B cell (primary cell): ENCODE measurements around the gene NAV2. TPM values are rescaled to one million over a fixed set of nuclear protein-coding genes. Genes with fewer than 3 reads are reported as not detected.

Experiments used
- ATAC-seq: fragments of 200-7000 bp; cut with Tn5 transposase; one replicate; pipeline ENCODE4 v1.10.0; 2021; ENCODE audit warnings: low read depth, mild to moderate bottlenecking, moderate number of reproducible peaks, moderate library complexity
- CTCF ChIA-PET: fragments of 350-600 bp; sonication (Branson Sonifier 250); formaldehyde crosslinking; loops from one replicate; lab custom pipeline; 2021; ENCODE audit warnings: antibody characterized with exemption, inconsistent platforms; lab: Charles Lee
- POLR2A ChIA-PET: fragments of 350-600 bp; sonication (Branson Sonifier 250); formaldehyde crosslinking; loops from one replicate; lab custom pipeline; 2021; ENCODE audit warnings: antibody characterized with exemption; lab: Charles Lee
- DNase-seq: peaks from one replicate; pipeline ENCODE4 v3.0.0; 2013
- H2AFZ ChIP-seq: 2 replicates; pipeline ENCODE4 v1.6.1; 2012; ENCODE audit warnings: mild to moderate bottlenecking, low read depth, low read length; ENCODE audit not compliant: insufficient read depth, poor library complexity, severe bottlenecking
- H3K27ac ChIP-seq, 2 donors: 1 replicate in 1 of 2; 2 replicates in 1 of 2; pipeline ENCODE4 v1.5.1; 2012 to 2013; ENCODE audit warnings: low read length in 2 of 2, mild to moderate bottlenecking in 2 of 2, moderate library complexity in 1 of 2
- H3K27me3 ChIP-seq, 4 experiments: fragments of 200-600 bp in 1 of 4; sonication (generic) in 1 of 4; replicated peaks in 1 of 4; 1 replicate in 2 of 4; 2 replicates in 2 of 4; pipeline versions ENCODE4 v1.6.1 to v1.7.0; 2013 to 2016; ENCODE audit warnings: low read length in 3 of 4, mild to moderate bottlenecking in 2 of 4, mixed read lengths in 1 of 4, moderate library complexity in 1 of 4; ENCODE audit not compliant: insufficient read depth in 4 of 4, control insufficient read depth in 3 of 4; ENCODE audit errors: control extremely low read depth in 1 of 4
- H3K36me3 ChIP-seq, 2 experiments: replicated peaks in 1 of 2; 1 replicate in 1 of 2; 2 replicates in 1 of 2; pipeline versions ENCODE4 v1.6.1 to v1.7.1; 2013; ENCODE audit warnings: low read length in 1 of 2; ENCODE audit not compliant: insufficient read depth in 2 of 2, control insufficient read depth in 1 of 2; ENCODE audit errors: control extremely low read depth in 1 of 2, extremely low read depth in 1 of 2
- H3K4me1 ChIP-seq, 2 donors: fragments of 200-600 bp in 1 of 2; sonication (generic) in 1 of 2; 1 replicate in 1 of 2; 2 replicates in 1 of 2; pipeline versions ENCODE4 v1.5.1 to v1.6.1; 2013 to 2017; ENCODE audit warnings: low read length in 2 of 2; ENCODE audit not compliant: control insufficient read depth in 2 of 2, insufficient read depth in 2 of 2
- H3K4me2 ChIP-seq: replicated peaks from 2 replicates; pipeline ENCODE3; 2012; ENCODE audit warnings: mild to moderate bottlenecking, low read depth, low read length; ENCODE audit not compliant: poor library complexity, severe bottlenecking
- H3K4me3 ChIP-seq, 5 experiments: fragments of 200-600 bp in 1 of 5; sonication (generic) in 1 of 5; 1 replicate in 3 of 5; 2 replicates in 2 of 5; pipeline versions ENCODE4 v1.5.1 to v1.7.0; 2011 to 2016; ENCODE audit warnings: low read length in 4 of 5, mild to moderate bottlenecking in 4 of 5, low read depth in 2 of 5, control low read depth in 1 of 5, moderate library complexity in 1 of 5; ENCODE audit not compliant: insufficient read depth in 1 of 5; ENCODE audit errors: control extremely low read depth in 1 of 5, extremely low read depth in 1 of 5
- H3K79me2 ChIP-seq: fragments of 200-600 bp; sonication (generic); one replicate; pipeline ENCODE4 v1.6.0; 2016; ENCODE audit warnings: low read length; ENCODE audit not compliant: control insufficient read depth, insufficient read depth
- H3K9ac ChIP-seq: fragments of 200-600 bp; sonication (generic); 2 replicates; pipeline ENCODE4 v1.6.1; 2017; ENCODE audit warnings: mild to moderate bottlenecking, low read length, moderate library complexity
- H3K9me3 ChIP-seq, 3 donors: one replicate each; pipeline versions ENCODE4 v1.6.1 to v1.7.1; 2013; ENCODE audit warnings: low read length in 2 of 3; ENCODE audit not compliant: control insufficient read depth in 2 of 3, insufficient read depth in 1 of 3; ENCODE audit errors: control extremely low read depth in 1 of 3
- H4K20me1 ChIP-seq: 2 replicates; pipeline ENCODE4 v1.6.0; 2012; ENCODE audit warnings: mild to moderate bottlenecking, low read length; ENCODE audit not compliant: insufficient read depth, control insufficient read depth, poor library complexity, severe bottlenecking
- H3K27ac Mint-ChIP-seq: one replicate; pipeline ENCODE4 v1.8.0; 2021; ENCODE audit warnings: mixed read lengths
- H3K27me3 Mint-ChIP-seq: one replicate; pipeline ENCODE4 v1.8.0; 2021; ENCODE audit warnings: mixed read lengths
- H3K4me1 Mint-ChIP-seq: one replicate; pipeline ENCODE4 v1.8.0; 2021; ENCODE audit warnings: mixed read lengths
- H3K4me3 Mint-ChIP-seq: one replicate; pipeline ENCODE4 v1.8.0; 2021; ENCODE audit warnings: mixed read lengths
- H3K9me3 Mint-ChIP-seq: one replicate; pipeline ENCODE4 v1.8.0; 2022; ENCODE audit warnings: mixed read lengths; ENCODE audit not compliant: insufficient read depth
- CTCF ChIP-seq: fragments of 200-600 bp; IDR thresholded peaks from one replicate; pipeline ENCODE4 v1.8.0; 2022; ENCODE audit warnings: antibody characterized with exemption, mild to moderate bottlenecking
- EZH2 ChIP-seq: IDR thresholded peaks from 2 replicates; pipeline ENCODE4 v1.6.1; 2012; ENCODE audit warnings: borderline replicate concordance, low read depth, mild to moderate bottlenecking, moderate library complexity, low read length; ENCODE audit not compliant: insufficient read depth, poor library complexity, severe bottlenecking
- WGBS: methylation state at CpG from one replicate; pipeline ENCODE4 v1.1.5; 2013; ENCODE audit warnings: missing lambda C conversion rate; ENCODE audit not compliant: insufficient coverage; 5-methylcytosine and 5-hydroxymethylcytosine counted together
- intact Hi-C: fragments of 100-400 bp; cut with micrococcal nuclease; formaldehyde crosslinking; loops from one replicate; pipeline ENCODE4 v1.10.0; 2022
- polyA plus RNA-seq: library from polyadenylated mRNA; depleted of rRNA; stranded (reverse); fragments of >200 nt; gene quantifications from 2 replicates; pipeline ENCODE4 v1.2.3, GENCODE V29; 2012
- total RNA-seq, 2 donors: library from RNA; stranded (reverse); fragments of 120-200 nt in 1 of 2; gene quantifications; 1 replicate in 1 of 2; 2 replicates in 1 of 2; pipeline versions ENCODE4 v1.2.3 to v1.2.4, GENCODE V29; 2013 to 2022

Gene NAV2
- total and polyA plus RNA-seq, 2 donors (not counting 1 experiment from before 2014, with no cell fraction given), result 0.82 to 22.2 TPM

DNA sequence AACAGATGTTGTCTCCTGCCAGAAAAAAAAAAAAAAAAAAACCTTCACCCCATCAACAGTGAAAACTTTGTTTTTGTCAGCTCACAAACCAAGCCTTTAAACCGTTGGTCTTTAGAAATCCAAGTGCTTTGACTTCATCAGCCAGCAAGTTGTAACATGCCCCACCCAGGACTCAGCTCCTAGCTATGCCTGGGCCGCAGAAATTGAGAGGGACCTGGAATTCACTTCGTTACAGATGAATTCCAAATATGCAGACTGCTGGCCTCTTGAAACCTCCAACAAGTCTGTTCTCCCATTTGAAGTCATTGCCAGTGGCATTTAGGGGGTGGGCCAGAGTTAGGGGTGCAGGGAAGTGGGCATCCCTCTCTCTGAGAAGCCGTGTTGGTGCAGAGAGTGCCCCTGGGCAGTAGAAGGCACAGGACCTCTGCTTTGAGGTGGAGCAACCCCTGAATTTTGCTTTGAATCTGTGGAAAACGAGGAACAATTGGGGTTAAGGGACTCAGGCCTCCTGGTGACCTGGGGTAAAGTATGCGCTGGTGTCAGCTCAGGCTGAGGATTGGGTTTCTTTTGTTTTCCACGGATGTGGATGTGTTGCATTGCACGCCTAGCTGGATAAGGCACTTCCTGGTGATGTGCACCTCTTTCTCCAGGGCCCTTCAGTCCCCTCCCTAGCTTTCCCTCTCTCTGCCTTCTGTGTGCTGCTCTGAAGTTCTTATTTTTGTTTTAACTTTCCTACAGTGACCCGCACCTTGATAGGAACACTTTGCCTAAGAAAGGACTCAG lies 338.1 kb downstream of the NAV2 start:
- no peak overlapping the region for H3K27ac Mint-ChIP-seq
- DNase-seq, result no peak
- H3K27me3 Mint-ChIP-seq, result no peaks in the 10 kb centered on the region
- no peak overlapping the region for H3K4me3 ChIP-seq
- H3K27ac ChIP-seq, result no peak overlapping the region
- POLR2A ChIA-PET, result no interaction called here
- no peak overlapping the region for H3K4me3 Mint-ChIP-seq
- H3K4me1 ChIP-seq, result peaks cover 8 to 9% of the 10 kb centered on the region in 2 donors
- no peak overlapping the region for H2AFZ ChIP-seq
- no peak for ATAC-seq
- CTCF ChIA-PET, result interaction anchor here (1.7 kb wide), 1 partner anchor 8 kb away, joined by 3 read pairs; no protein-coding TSS in a partner anchor
- no peak overlapping the region for H3K4me2 ChIP-seq
- peaks cover 9% of the 10 kb centered on the region for H3K4me1 Mint-ChIP-seq
- WGBS, result 96% methylated on average over 9 of the region's 9 CpGs
- H3K9me3 ChIP-seq, result no peaks in the 10 kb centered on the region
- no peaks in the 10 kb centered on the region for H3K36me3 ChIP-seq
- intact Hi-C loops, result no loop called here
- H3K9me3 Mint-ChIP-seq, result no peaks in the 10 kb centered on the region
- H3K27me3 ChIP-seq, result no peaks in the 10 kb centered on the region
- no peaks in the 10 kb centered on the region for H4K20me1 ChIP-seq
- TF ChIP-seq EZH2, result no peak
- no peak for TF ChIP-seq CTCF
- H3K9ac ChIP-seq, result no peak overlapping the region
- H3K79me2 ChIP-seq, result no peaks in the 10 kb centered on the region
